ENCODE results near the gene KLHL8. TPM values are rescaled to one million over a fixed set of nuclear protein-coding genes. Genes with fewer than 3 reads are reported as not detected.
A peak's percentile ranks its signal among the peaks of the same experiment; 100 is the strongest.

KLHL8 gene
- total RNA-seq (12.4 and 14.3 TPM in 2 replicates), polyA plus RNA-seq (2.3 and 4.3 TPM in 2 replicates), polyA minus RNA-seq (5.8 and 6.5 TPM in 2 replicates)
- 8.5 TPM for total RNA-seq (2013)

DNA sequence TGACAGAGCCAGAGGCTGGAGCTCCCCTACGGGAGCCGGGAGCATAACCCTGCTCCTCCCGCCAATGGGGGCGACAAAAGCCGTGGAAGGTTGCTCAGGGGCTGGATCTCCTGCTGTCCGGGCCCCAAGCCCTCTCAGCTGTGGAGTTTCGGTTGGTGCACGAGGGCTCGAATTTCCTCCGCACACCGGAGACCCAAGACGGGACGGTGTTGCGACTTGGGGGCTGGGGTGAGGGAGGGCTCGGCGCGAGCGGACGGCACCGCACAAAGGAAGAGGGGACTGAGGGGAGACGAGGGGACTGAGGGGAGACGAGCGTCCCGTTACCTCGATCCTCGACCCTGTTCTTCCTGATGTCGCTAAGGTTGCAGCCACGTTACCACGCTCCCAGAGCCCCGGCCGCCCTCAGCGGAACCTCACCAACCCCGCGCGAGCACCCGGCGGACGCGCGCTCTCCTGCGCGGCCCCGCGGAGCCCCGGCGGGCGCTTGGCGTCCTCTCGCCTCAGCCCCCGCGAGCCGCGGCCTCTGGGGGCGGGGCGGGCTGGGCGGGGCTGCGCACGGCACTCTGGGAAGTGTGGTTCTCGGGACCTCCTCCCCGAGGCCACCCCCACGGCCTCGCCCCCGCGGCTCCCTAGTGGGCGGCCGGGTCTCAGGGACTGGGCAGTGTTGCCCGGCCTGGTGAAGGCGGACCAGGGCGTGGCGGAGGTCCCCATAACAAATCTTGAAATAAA lies at the start of gene KLHL8:
TSS of gene KLHL8 (minus strand) at position 525 of the 729 bp plus-strand sequence. CDS start 25,079 bp downstream, outside the sequence.
- ATAC-seq (ENCODE audit: low read depth) (peak; percentile 93), DNase-seq (peak; percentile 92)
- peak within 1 kb of the TSS; percentile 100 for H2AFZ ChIP-seq (ENCODE audit: insufficient read depth, low read depth, low read length, poor library complexity, severe bottlenecking)
- H3K79me2 ChIP-seq (ENCODE audit: control insufficient read depth, insufficient read depth, low read length) = peaks cover 42% of the 10 kb centered on the region
- under 1% methylated on average over 68 of the region's 70 CpGs for WGBS (ENCODE audit: insufficient coverage)
- H4K20me1 ChIP-seq (ENCODE audit: control insufficient read depth, insufficient read depth, low read length, poor library complexity, severe bottlenecking) = no peaks in the 10 kb centered on the region
- peak within 1 kb of the TSS; percentile 80 to 85 for H3K27ac ChIP-seq (ENCODE audit: low read length in 2 of 2)
- H3K4me2 ChIP-seq (replicated peaks; ENCODE audit: low read depth, low read length, poor library complexity, severe bottlenecking) = peak within 1 kb of the TSS; percentile 88
- TF ChIP-seq EZH2 (IDR thresholded peaks at IDR 0.05; ENCODE audit: borderline replicate concordance, insufficient read depth, low read depth, low read length, poor library complexity, severe bottlenecking) = no peak
- TF ChIP-seq, protein P1, sequence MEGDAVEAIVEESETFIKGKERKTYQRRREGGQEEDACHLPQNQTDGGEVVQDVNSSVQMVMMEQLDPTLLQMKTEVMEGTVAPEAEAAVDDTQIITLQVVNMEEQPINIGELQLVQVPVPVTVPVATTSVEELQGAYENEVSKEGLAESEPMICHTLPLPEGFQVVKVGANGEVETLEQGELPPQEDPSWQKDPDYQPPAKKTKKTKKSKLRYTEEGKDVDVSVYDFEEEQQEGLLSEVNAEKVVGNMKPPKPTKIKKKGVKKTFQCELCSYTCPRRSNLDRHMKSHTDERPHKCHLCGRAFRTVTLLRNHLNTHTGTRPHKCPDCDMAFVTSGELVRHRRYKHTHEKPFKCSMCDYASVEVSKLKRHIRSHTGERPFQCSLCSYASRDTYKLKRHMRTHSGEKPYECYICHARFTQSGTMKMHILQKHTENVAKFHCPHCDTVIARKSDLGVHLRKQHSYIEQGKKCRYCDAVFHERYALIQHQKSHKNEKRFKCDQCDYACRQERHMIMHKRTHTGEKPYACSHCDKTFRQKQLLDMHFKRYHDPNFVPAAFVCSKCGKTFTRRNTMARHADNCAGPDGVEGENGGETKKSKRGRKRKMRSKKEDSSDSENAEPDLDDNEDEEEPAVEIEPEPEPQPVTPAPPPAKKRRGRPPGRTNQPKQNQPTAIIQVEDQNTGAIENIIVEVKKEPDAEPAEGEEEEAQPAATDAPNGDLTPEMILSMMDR (IDR thresholded peaks at IDR 0.05) = no peak
- CTCF ChIA-PET = interaction anchor here (0.7 to 2.4 kb wide), 7 partner anchors 10 to 298 kb away, joined by 3 to 14 read pairs (median 6); partner anchors contain the start of gene HSD17B11
- no peaks in the 10 kb centered on the region for H3K27me3 Mint-ChIP-seq
- H3K9me3 Mint-ChIP-seq (ENCODE audit: insufficient read depth) = no peaks in the 10 kb centered on the region
- peaks cover 7% of the 10 kb centered on the region in 2 donors for H3K4me1 ChIP-seq (ENCODE audit: control insufficient read depth in 2 of 2, insufficient read depth in 2 of 2, low read length in 2 of 2)
- POLR2A ChIA-PET = interaction anchor here (1.0 to 3.1 kb wide), 2 partner anchors 10 to 70 kb away, joined by 5 to 13 read pairs; no protein-coding TSS in a partner anchor
- no peaks in the 10 kb centered on the region for H3K9me3 ChIP-seq (ENCODE audit: control extremely low read depth in 1 of 3, control insufficient read depth in 2 of 3, insufficient read depth in 1 of 3, low read length in 2 of 3)
- peak within 1 kb of the TSS; percentile 98 for H3K4me3 Mint-ChIP-seq
- H3K27ac Mint-ChIP-seq = peak within 1 kb of the TSS; percentile 96
- peak within 1 kb of the TSS; percentile 97 for H3K9ac ChIP-seq (ENCODE audit: low read length)
- H3K4me1 Mint-ChIP-seq = peaks cover 16% of the 10 kb centered on the region
- peak within 1 kb of the TSS; percentile 76 to 100 (median 93) for H3K4me3 ChIP-seq (ENCODE audit: control extremely low read depth in 1 of 5, extremely low read depth in 1 of 5, insufficient read depth in 1 of 5, low read depth in 2 of 5, low read length in 4 of 5)
- no peaks in the 10 kb centered on the region for H3K27me3 ChIP-seq (replicated peaks in 1 of 4; ENCODE audit: control extremely low read depth in 1 of 4, control insufficient read depth in 3 of 4, insufficient read depth in 4 of 4, low read length in 3 of 4)
- intact Hi-C loops (cut with micrococcal nuclease) = loop anchor here (1.0 to 10.0 kb wide), 9 partner anchors 11 to 1891 kb away; partner anchors contain the start of genes HSD17B11, MAPK10, NUDT9 and PPM1K
- no peaks in the 10 kb centered on the region for H3K36me3 ChIP-seq (replicated peaks in 1 of 2; ENCODE audit: control extremely low read depth in 1 of 2, control insufficient read depth in 1 of 2, extremely low read depth in 1 of 2, insufficient read depth in 2 of 2, low read length in 1 of 2)

DNA sequence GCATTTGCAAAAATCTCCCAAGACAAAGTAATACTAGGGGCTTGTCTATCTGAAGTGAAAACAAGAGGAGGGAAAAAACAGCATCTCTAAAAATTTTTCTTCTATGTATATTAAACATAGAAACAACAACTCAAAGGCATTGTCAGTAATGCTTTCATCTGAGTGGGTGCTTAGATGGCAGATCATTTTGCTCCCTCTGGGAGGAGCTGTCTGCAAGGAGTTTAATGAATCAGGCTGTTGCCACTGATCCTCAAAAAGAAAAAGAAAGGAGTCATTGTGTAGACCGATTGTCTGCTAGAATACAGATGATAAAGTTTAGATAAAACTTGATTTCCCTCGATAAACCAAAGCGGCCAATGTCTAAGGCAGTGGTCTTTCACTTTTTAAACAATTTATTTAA lies 49.7 kb upstream of the KLHL8 start:
- CTCF ChIA-PET = no interaction called here
- Mint-ChIP-seq H3K27me3 (peaks cover 12% of the 10 kb centered on the region), H3K4me1 (no peaks in the 10 kb centered on the region), H3K9me3 (ENCODE audit: insufficient read depth) (no peaks in the 10 kb centered on the region), H3K27ac (no peak overlapping the region), H3K4me3 (no peak overlapping the region)
- Histone ChIP-seq H3K9me3 (ENCODE audit: control extremely low read depth in 1 of 3, control insufficient read depth in 2 of 3, insufficient read depth in 1 of 3, low read length in 2 of 3) (no peaks in the 10 kb centered on the region), H3K36me3 (replicated peaks in 1 of 2; ENCODE audit: control extremely low read depth in 1 of 2, control insufficient read depth in 1 of 2, extremely low read depth in 1 of 2, insufficient read depth in 2 of 2, low read length in 1 of 2) (no peaks in the 10 kb centered on the region), H4K20me1 (ENCODE audit: control insufficient read depth, insufficient read depth, low read length, poor library complexity, severe bottlenecking) (no peaks in the 10 kb centered on the region), H3K27me3 (replicated peaks in 1 of 4; ENCODE audit: control extremely low read depth in 1 of 4, control insufficient read depth in 3 of 4, insufficient read depth in 4 of 4, low read length in 3 of 4) (peaks cover 0 to 3% (median 0%) of the 10 kb centered on the region in 4 experiments), H3K4me1 (ENCODE audit: control insufficient read depth in 2 of 2, insufficient read depth in 2 of 2, low read length in 2 of 2) (no peaks in the 10 kb centered on the region), H3K4me2 (replicated peaks; ENCODE audit: low read depth, low read length, poor library complexity, severe bottlenecking) (no peak overlapping the region), H2AFZ (ENCODE audit: insufficient read depth, low read depth, low read length, poor library complexity, severe bottlenecking) (no peak overlapping the region), H3K79me2 (ENCODE audit: control insufficient read depth, insufficient read depth, low read length) (no peaks in the 10 kb centered on the region), H3K27ac (ENCODE audit: low read length in 2 of 2) (no peak overlapping the region), H3K9ac (ENCODE audit: low read length) (no peak overlapping the region), H3K4me3 (ENCODE audit: control extremely low read depth in 1 of 5, extremely low read depth in 1 of 5, insufficient read depth in 1 of 5, low read depth in 2 of 5, low read length in 4 of 5) (no peak overlapping the region)
- TF ChIP-seq EZH2 (IDR thresholded peaks at IDR 0.05; ENCODE audit: borderline replicate concordance, insufficient read depth, low read depth, low read length, poor library complexity, severe bottlenecking) = no peak
- TF ChIP-seq, protein P1 (IDR thresholded peaks at IDR 0.05) = no peak
- no peak for ATAC-seq (ENCODE audit: low read depth)
- intact Hi-C loops (cut with micrococcal nuclease) = no loop called here
- DNase-seq = no peak
- POLR2A ChIA-PET = no interaction called here
- no CpG with 5 or more reads among the region's 3 CpGs for WGBS (ENCODE audit: insufficient coverage)

Data from B cell (primary cell).